ENCODE data around the gene AFAP1L1.

- TF ChIP-seq KDM1A (IDR thresholded peaks at IDR 0.05; ENCODE audit: low read depth): no peak
- TF ChIP-seq PHF8 (IDR thresholded peaks at IDR 0.05; ENCODE audit: borderline replicate concordance, low read depth): no peak
- no peak for TF ChIP-seq CTCF (IDR thresholded peaks at IDR 0.05)
- TF ChIP-seq CEBPB (IDR thresholded peaks at IDR 0.05): no peak
These were observed 55.0 kb downstream of the AFAP1L1 start for GRCh38 chr5:149326611-149327010.
